GM12801 (cell line): Measurements from ENCODE around the gene SECTM1.

ENCODE experiments used
- CTCF ChIP-seq: IDR thresholded peaks from one replicate; pipeline ENCODE4 v1.5.1; 2011; ENCODE audit warnings: control low read depth; ENCODE audit not compliant: insufficient read length; ENCODE audit errors: extremely low read depth

The SECTM1 gene

GRCh38 chr17:82297714-82298537 lies 35.6 kb downstream of the SECTM1 start:
- no peak for TF ChIP-seq CTCF

- no peak for TF ChIP-seq CTCF
These were observed 36.3 kb downstream of the SECTM1 start for GRCh38 chr17:82297280-82297713.

- TF ChIP-seq CTCF, result no peak
These were observed 36.9 kb downstream of the SECTM1 start for GRCh38 chr17:82296511-82297279.

GRCh38 chr17:82295472-82295814 lies 38.1 kb downstream of the SECTM1 start:
- no peak for TF ChIP-seq CTCF

- no peak for TF ChIP-seq CTCF
These were observed 39.3 kb downstream of the SECTM1 start for GRCh38 chr17:82294064-82294773.

- no peak for TF ChIP-seq CTCF
These were observed 41.1 kb downstream of the SECTM1 start for GRCh38 chr17:82292251-82293154.
